NCI-H1048 (cell line): ENCODE measurements around the gene SLC16A3.

ENCODE experiments used
- DNase-seq: peaks from one replicate; lab custom pipeline; 2025; lab: John Stamatoyannopoulos, UW

SLC16A3 gene

DNA sequence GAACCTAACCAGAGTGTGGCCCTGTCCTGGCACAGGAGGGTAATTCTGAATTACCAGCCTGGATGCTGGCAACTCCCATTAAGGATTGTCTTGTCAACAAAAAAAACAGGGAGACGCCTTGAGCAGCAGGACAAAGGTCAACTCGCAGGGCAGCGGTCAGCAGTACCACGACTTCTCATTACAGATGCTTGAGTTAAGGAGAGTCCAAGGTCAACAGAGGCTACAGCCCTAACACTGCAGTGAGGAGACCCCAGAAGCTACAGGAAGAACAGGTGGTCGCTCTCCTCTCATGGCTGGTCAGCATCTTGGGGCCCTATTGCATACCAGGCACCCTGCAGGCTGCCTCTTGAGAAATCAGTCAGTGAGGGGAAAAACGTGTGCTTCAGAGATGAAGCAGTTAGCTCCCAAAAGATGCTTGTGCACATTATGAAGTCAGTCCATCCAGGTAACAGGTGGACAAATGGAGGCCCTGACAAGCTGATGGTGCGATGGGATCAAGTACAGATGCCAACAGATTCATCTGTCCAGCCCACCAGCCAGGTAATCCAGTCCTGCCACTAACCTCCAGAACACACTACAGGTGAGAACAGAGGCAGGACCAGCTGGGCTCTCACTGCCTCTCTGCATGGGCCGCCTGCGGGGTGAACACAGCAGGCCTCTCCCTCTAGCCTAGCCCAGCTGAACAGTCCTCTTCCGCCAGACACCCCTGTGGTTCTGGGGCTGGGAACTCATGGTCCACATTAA lies 40.5 kb downstream of the SLC16A3 start:
- DNase-seq: no peak

DNA sequence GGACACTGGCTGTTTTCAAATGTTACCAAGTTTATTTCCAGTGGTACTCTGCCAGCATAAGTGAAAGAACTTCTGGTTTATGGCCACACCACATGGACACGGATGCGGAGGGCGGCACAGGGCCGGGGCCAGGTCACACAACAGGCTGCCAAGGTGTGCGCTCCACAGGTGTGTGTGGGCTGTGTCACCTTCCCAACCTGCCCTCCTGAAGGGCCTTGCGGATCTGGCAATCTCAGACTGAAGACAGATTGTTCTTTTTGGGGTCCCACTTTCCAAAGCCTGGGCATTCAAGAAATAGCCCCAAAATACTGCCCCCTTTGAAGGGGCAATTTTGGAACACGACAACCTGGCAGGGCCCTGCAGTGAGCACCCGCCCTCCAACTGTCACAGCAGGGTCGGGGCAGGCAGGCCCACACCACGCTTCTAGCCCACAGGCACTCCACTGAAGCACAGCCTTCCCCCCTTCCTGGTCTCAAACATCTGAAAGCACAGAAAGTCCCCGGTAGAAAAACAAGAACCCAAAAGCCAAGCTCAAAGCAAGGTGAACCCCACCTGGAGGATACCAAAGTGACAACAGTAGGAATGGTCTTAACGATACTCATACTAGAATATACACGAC lies 41.1 kb downstream of the SLC16A3 start:
- no peak for DNase-seq

DNA sequence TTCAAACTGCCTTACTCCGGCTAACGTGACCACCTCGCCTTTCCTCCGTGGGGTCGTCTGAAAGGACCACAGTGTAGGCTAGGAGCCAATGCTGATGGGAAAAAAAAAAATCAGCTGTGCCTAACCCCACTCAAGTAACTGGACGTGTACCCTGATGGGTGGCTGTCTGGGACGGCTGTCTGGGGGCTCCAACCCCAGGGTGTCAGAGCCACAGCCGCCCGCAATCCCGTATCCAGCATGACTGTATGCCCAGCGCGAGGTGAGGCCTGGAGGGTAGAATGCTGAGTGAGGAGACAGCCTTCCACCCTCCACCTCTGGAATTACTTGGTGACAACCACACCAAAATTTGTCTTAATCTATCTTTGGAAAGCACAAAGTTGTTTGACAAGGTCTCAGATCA lies 41.8 kb downstream of the SLC16A3 start:
- no peak for DNase-seq

DNA sequence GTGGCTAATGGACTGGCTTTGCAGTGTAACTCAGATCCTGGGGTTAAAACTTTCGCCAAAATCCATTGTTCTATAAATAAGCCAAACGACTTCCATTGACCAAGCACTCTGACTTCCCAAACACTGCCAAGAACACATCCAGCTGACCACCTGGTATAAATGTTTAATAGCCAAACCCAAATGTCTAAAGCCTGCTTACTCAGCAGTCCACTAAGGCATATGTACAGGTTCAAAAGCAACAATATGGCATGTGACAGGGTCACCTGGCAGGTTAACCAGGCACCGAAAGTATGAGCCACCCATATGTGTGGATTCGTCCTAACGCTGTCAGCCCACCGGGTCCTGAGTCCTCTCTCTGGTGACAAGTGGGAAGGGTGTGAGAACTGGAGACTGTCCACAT lies 42.6 kb downstream of the SLC16A3 start:
- no peak for DNase-seq

DNA sequence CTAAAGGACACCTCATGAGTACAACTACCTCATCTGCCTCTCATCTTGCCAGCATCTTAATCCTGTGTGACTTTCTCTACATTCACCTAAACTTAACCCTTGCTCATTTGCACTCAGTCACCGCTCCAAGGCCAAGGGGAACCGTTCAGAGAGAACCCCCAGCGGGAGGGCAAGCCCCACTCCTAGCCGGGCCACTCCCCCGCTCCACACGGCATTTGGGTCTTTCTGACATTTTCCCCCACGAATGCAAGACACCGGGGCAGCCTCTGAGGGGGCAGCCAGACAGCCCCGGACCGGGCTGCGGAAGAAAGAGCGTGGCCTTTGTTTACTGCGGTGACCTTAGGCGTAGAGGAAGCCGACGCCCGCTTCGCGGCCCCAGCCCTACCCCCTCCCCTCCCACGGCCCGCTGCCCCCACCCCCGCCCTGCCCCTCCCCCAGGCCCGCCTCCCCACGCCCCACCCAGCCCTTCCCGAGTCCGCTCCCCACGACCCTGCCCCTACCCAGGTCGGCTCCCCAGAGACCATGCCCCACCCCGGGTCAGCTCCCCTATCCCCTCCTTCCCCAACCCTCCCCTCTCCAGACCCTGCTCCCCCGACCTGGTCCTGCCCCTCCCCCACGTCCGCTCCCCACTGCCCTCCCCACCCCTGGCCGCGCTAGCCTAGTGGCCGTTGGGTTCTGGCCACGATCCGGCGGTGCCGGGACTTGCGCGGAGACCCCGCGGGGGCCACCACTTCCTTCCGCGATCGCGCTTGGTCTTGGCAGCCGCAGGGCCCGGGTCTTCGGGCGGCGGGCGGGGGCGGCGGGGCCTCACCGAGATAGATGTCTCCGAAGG lies 43.9 kb downstream of the SLC16A3 start:
- no peak for DNase-seq

GRCh38 chr17:82273327-82274133 lies 44.7 kb downstream of the SLC16A3 start, which contains the start of gene CSNK1D:
Gene CSNK1D (minus strand): TSS chr17:82273700. CDS start chr17:82273381, 319 bp downstream.
- peak; percentile 79 for DNase-seq

DNA sequence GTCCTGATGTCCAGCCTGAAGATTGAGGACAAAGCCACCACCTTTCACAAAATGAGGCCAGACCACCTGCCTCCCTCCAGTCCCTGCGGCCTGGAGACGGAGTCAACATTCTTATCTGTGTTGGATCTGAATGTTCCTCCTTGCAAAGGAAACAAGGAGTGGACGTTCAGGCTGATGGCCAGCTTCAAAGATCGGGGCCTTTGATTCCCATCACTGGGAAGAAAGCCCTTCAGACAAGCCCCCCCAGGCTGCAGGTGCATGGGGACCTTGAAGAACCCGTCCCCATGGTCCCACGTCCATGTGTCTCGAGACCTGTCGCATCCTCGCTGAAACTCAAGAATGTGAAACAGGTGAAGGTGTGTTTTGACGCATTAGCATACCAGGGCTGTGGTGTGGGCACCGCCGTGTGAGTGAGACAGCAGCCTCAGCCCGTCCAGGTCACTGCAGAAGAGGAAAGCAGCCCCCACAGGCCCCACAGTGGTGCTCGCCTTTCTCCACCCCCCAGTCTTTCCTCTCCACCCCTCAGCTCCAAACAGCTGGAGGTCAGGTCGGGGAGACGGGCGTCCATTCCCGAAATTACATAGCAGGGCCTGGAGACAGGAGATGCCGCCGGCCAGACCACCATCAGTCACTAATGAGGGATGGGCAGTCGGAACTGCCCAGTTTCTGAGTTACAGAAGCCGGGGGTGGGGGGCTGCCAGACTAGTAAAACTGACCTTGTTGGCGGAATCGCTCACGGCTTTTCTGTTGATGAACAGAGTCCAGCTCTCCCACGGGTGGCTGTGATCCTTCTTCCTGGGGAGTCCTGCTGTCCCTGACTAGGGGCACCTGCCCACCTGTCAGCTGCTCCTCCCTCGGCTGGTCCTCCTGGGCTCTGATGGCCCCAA lies 45.5 kb downstream of the SLC16A3 start:
- no peak for DNase-seq

DNA sequence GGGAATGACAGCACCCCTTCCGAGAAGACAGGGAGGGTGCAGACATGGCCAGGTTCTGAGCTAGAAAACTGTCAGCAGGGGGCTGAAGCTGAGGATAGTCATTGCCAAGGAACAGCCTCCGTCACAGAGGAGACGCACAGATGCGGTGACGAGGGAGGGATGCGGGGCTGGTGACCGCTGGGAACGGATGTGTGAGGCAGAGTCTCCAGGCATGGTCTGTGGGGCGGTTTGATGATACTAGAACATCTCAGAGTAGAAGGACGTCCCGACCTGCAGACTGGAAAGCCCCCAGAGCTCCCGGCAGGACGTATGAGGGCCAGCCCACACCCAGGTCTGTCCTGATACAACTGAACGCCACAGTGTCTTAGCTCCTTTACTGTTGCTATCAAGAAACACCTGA lies 46.5 kb downstream of the SLC16A3 start:
- no peak for DNase-seq

DNA sequence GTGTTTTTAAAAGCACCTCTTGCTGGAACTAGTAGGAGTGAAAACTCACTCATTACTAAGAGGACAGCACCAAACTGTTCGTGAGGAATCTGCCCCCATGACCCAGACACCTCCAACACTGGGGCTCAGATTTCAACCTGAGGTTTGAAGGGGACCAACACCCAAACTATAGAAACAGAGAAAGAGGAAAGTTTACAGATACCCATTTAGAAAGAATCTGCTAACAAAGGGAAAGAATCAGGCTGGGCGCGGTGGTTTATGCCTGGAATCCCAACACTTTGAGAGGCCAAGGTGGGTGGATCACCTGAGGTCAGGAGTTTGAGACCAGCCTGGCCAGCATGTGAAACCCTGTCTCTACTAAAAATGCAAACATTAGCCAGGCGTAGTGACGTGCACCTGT lies 48.1 kb downstream of the SLC16A3 start:
- no peak for DNase-seq

GRCh38 chr17:82277851-82278250 lies 49.0 kb downstream of the SLC16A3 start:
- no peak for DNase-seq

DNA sequence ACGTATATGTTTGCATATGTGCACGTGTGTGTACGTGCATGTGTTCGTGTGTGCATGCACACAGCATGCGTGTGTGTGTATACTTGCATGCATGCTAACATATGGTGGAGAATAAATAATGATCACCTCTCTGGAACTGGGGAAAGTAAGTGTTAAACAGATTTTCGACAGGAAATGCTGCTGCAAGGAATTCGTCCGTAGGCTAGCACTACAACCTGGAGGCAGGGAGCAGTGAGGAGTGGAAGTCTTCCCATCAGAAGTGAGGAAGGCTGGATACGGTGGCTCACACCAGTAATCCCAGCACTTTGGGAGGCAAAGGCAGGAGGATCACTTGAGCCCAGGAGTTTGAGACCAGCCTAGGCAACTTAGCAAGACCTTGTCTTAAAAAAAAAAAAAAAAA lies 49.5 kb downstream of the SLC16A3 start:
- DNase-seq: no peak

- no peak for DNase-seq
These were observed 50.0 kb downstream of the SLC16A3 start for GRCh38 chr17:82278786-82279391.

DNA sequence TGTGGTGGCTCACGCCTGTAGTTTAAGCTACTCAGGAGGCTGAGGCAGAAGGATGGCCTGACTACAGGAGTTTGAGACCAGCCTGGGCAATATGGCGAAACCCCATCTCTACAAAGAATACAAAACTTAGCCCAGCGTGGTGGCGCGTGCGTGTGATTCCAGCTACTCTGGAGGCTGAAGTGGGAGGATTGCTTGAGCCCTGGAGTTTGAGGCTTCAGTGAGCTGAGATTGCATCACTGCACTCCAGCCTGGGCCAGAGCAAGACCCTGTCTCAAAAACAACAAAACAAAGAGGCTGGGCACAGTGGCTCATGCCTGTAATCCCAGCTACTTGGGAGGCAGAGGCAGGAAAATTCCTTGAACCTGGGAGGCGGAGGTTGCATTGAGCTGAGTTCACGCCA lies 51.7 kb downstream of the SLC16A3 start:
- DNase-seq: no peak

DNA sequence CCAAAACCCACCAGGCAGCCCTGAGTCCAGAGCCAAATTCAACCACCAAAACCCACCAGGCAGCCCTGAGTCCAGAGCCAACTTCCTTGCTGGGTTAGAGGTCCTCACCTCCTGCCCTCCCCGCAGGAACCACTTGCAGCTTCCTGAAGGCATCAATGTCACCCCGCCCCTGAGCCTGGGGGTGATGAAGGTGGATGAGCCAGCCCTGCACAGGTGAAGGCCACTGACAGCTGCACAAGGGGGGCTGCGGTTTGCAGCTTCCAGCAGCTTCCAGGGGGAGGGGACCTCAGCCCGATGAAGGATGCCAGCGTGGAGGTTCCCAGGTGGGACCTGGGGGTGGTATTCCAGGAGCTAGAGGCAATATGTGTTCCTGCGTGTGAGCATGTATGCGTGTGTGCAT lies 52.2 kb downstream of the SLC16A3 start:
- DNase-seq: no peak

DNA sequence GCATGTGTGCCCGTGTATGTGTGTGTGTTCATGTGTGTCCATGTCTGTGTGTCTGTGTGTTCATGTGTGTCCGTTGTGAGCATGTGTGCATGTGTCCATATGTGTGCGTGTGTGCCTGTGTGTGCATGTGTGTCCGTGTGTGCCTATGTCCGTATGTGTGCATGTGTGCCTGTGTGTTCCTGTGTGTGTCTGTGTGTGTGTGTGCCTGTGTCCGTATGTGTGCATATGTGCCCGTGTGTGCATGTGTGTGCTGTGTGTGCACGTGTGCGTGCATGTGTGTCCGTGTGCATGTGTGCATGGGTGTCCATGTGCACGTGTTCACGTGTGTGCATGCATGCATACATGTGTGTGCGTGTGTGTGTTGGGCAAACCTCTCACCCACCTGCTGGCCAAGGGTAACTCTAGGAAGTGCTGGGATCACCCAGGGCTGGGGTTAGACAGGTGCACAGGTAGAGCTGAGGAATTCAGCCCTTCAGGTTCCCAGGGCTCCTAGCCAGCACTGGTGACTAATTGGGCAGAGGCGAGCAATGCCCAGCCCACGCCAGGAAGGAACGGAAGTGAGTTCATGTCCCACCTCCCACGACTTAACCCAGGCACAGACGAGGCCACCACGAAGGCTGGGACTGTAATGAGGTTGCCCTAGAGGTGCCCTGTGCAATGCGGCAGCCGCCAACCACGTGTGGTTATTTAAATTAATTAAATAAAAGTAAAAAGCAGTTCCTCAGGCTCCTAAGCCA lies 52.8 kb downstream of the SLC16A3 start:
- DNase-seq: no peak

GRCh38 chr17:82282239-82283207 lies 53.7 kb downstream of the SLC16A3 start:
- DNase-seq: no peak

DNA sequence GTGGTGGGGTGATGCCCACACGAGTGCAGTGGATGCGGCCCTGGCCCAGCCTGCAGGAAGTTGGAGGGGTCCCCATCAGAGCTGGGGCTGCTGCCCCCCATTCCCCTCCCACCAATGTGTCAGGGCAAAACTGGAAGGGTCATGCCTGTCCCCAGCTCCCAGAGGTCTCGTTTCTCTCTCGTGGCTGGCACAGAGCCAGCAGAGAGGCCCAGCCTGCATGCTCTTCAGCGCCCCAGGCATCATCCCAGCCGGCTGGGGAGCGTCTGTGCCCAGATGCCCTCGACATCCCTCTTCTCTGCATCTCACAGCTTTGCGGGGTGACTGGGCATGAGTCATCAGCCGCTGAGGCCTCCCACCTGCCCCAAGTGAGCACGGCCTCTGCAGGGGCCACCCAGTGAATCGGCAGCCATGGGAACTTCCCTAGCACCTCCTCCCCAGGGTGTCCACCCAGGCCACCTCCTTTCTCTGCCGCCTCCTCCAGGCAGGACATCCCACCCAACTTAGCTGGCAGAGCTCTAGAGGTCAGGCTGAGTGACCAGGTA lies 54.4 kb downstream of the SLC16A3 start:
- no peak for DNase-seq

GRCh38 chr17:82285141-82285540 lies 56.3 kb downstream of the SLC16A3 start:
- DNase-seq: no peak
